Right renal pelvis (tissue), 4 donors: ENCODE results near the gene FASTK. TPM values are rescaled to one million over a fixed set of nuclear protein-coding genes. Genes with fewer than 3 reads are reported as not detected.

Experiments
- DNase-seq, 4 donors: peaks; one replicate each; pipeline ENCODE4 v3.0.0-alpha.2; 2013; ENCODE audit warnings: low read depth in 4 of 4, low spot score in 3 of 4, missing footprints in 1 of 4
- polyA plus RNA-seq, 4 donors: library from polyadenylated mRNA; unstranded; fragments of 120-200 nt; gene quantifications; one replicate each; pipeline ENCODE4 v1.2.1, GENCODE V29; 2013; ENCODE audit not compliant: insufficient read length in 4 of 4

Gene FASTK
- polyA plus RNA-seq, 4 donors = 49.5 to 77.1 (median 50.8) TPM

DNA sequence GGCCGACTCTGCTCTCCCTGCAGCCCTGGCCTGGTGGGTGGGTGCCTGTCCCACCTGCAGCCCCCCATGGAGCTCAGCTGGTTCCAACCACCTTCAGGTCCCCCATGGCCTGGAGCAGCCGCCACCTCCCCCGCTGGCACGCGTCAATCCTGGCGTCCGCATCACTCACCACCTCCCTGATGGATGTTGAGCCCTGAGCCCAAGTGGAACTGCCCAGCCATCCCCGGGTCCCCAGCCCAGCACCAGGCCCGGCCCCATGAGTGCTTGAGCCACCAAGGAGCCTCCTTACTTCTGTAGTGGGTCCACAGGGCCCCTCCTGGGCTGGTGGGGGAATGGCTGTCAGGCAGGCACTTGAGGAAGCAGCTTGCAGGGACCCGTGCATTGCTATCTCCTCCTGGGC, 20.3 kb upstream of the FASTK start:
- no peak for DNase-seq

DNA sequence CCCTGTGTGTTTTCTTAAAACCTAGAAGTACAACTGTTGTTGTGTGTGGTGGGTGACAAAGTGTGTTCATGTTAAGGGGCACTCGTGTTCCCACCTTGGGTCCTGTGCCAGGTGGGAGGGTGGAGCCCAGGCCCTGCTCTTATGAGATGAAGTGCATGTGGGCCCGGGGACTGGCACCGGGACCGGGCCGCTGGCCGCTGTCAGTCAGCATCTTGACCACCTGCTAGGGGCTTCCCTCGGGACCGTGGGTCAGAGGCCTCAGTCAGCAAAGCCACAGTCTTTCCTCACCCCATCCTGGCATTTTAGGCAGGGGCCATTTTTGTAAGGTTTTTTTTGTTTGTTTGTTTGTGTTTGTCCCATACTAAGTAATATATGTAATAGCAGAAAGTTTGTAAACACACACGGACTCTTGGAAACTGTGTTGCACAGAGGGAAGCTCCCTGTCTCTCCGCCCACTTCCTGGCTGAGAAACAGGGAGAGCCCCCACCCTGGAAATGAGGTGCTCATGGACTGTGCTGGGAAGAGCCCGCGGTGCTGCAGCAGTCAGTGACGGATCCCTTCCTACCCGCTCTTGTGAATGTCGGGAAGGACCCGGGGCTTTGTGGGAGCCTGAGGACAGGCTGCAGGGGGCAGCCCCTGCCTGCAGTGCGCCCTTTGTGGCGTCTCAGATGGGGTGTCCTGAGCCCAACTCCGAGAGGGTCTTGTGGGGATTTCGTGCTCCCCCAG, 19.0 kb upstream of the FASTK start:
- no peak for DNase-seq

DNA sequence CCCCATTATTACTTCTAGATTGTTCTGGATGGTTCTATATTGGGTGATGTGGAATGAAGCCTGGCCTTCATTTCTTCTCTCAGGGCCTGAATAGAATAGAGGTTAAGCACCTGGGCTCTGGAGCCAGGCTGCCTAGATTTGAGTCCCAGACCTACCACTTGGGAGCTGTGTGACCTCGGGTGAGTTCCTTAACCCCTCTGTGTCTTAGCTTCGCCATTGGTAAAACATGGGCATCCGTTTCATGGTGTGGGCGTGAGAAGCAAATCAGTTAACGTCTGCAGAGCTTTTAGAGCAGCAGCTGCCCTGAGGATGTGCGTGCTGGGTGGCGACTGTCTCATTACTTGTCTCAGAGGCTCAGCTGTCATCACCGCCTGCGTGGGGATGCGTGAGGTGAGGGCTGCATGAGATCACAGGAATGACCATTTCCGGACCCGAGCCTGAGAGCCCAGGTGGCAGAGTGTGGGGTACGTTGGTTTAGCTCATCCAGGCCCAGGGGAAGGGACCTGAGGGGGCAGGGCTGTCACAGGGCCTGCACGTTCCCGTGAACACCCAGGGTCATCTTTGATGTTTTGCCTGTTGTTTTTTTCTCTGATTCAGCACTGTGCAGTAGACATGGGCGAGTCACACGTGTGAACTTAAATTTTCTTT, 15.3 kb upstream of the FASTK start:
- DNase-seq = no peak

DNA sequence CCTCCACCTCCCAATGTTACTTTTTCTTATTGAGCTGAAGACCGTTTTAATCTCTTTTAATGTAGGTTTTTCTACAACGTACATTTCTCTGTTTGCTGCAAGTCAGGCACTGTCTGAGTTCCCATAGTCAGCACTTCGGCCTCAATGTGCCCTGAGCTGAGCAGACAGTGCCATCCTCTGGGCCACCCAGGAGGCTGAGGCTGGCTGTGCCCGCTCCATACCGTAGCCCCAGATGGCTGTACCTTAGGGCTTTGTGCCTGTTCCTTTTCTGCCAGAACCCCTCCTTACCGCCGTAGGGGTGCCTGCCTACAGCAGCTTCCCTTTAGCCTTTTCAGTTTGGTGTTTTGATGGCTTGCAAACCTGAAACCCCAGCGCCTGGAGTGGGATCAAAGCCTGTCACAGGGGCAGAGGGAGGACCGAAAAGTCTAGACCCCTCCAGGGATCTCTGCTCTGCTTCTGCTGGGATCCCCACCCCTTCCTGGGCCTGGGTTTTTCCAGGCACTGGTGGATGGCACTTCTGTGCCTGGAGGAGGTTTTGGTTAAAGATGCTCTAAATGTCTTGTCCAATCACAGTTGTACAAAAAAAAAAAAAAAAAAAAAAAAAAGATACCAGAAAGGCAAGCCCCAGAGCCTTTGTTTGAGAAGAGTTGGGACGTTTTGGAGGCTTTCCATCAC, 14.7 kb upstream of the FASTK start:
- no peak for DNase-seq

DNA sequence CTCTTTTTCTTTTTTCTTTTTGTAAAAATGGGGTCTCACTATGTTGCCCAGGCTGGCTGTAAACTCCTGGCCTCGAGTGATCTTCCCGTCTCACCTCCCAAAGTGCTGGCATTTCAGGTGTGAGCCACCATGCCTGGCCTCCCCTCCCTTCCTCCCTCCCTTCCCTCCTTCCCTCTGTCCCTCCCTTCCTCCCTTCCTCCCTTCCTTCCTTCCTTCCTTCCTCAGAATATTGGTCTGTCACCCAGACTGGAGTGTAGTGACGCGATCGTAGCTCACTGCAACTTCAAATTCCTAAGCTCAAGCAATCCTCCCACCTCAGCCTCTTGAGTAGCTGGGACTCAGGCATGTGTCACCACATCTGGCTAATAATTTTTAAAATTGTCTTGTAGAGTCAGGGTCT, 14.1 kb upstream of the FASTK start:
- no peak for DNase-seq

DNA sequence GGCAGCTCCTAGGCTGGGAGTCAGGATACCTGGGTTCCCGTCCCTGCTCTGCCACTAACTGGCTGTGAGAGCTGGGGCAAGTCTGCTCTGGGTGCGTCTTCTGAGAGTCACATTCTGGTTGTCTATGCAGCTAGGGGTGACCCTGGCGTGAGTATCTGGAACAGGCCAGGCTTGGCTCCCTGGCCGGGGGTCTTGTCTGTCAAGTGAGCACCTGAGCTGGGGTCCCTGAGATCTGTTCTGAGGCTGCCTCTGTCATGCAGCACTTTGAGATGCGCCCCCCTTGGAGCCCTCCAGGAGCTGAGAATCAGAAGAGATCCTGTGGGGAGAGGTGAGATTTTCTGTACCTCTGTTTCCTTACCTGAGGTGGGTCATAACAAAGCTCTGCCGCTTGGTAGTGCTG, 13.1 kb upstream of the FASTK start:
- no peak for DNase-seq

DNA sequence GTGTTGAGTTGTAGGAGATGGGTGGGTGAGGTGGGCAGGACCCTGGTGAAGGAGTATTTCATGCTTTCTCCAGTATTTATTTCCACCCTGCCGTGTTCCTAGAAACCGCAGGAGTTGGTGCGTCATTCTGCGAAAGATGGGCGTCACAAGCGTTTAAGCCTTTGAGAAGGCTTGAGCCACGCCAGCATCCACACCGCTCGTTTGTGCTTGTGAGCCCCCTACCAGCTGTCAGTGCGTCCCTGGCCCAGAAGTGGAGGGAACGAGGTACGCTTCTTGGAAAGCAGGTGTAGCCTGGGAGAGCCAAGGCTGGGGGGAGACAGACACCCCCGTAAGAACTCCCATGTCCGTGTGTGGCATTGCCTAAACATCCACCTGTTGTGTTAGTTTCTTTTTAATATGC, 11.4 kb upstream of the FASTK start:
- no peak for DNase-seq

DNA sequence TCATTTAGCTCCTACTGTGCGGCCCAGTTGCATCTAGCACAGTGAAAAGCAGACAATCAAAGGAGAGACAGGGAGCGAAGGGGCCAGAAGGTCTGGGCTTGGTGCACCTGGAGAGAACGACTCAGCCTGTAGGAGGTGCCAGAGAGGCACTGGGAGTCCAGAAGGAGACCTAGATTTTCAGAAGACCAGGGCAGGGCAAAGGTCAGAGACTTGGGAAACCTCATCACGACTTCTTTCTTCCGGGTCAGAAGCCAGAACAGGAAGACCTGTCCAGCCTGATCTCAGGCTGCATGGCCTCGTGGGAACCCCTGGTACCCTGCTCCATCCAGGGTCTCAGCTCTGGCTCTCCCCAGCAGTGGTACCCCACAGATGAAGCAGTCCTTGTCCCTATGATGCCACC, 10.8 kb upstream of the FASTK start:
- no peak for DNase-seq

DNA sequence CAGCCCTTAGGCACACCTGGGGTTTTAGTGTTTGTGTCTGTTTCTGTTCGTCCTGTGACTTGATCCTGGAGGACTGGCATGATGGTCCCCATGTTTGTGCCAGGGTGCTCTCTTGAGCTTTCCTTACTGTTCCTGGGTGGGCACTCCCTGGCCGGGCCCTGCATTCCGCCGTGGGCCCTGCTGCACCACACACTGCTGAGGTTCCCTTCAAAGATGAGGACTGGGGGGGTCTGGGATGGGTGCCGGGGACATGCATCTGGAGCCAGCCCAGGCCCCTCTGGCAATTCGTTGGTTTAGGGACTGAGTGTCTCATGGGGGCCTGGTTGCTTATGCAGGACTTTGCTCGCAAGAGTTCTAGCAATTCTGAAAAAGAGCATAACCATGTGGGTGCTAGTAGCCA, 10.4 kb upstream of the FASTK start:
- DNase-seq = no peak

DNA sequence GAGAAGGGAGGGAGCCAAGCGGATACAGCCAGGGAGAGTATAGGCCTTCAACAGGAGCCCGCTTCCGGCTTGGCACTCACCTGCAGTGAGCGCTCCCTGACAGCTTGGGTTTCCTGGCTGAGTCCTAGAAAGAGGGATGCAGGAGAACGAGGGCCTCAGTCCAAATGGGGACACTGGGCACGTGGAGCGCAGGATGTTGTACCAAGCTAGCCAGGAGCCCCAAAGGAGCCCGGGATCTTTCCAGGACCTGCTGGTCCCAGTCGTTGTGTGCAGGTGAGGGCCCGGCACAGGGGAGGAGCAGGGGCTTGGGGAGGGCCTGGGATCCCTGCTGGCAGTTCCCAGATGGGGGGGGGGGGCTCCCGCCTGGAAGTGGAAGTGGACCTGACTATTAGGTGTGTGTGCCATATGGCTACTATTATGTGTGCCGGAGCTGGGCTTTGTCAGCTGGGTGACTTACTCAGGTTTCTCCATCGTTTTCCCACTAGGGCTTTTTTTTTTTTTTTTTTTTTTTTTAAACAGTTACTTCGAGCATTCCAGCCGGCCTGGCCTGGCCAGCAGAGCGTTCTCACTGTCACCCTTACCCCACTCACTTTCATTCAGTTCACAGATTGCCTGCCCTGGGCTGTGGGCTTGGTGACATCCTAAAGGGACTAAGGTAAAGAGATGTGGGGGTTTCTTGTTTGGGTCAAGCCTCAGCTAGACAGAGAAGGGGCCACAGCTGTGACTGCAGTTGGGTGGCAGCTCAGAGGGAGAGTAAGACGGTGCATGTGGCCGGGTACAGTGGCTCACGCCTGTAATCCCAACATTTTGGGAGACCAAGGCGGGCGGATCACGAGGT, 9.5 kb upstream of the FASTK start:
- no peak for DNase-seq

DNA sequence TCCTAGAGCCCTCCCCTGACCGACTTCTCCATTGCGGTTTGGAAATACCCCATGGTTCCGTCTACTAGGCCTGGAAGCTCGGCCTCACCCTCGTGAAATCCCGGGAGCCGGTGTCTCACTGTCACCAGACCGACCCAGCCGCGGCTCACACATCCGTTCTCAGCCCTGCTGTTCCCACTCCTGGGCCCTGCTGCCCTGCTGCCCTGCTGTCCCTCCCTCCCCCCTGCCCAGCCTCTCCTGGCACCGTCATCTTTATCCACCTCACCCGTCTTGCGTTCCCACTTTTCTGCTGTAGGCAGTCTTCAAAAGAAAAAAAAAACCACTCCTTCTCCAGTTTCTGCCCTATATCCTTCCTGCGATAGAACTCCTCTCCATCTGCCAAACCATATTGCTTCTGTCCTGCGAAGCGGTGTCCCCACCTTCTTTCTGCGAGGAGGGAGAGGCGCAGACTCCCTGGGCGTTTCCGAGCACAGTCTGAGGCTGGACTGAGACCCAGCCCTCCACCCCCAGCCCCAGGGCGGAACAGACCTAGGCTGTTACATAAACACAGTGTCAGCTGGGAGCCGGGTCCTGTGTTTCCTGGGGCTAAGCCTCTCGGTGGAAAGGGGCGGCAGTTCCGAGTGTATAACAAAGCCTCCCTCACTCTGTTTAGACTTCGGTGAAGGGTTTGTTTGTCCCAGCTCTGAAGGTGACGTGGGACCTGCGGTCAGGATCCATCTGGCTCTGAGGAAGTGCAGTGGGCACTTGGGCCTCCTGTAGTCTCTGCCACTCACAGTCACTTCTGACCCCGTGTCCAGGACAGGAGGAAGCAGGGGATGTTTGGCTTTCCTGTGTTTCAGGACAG, 8.5 kb upstream of the FASTK start:
- no peak for DNase-seq

DNA sequence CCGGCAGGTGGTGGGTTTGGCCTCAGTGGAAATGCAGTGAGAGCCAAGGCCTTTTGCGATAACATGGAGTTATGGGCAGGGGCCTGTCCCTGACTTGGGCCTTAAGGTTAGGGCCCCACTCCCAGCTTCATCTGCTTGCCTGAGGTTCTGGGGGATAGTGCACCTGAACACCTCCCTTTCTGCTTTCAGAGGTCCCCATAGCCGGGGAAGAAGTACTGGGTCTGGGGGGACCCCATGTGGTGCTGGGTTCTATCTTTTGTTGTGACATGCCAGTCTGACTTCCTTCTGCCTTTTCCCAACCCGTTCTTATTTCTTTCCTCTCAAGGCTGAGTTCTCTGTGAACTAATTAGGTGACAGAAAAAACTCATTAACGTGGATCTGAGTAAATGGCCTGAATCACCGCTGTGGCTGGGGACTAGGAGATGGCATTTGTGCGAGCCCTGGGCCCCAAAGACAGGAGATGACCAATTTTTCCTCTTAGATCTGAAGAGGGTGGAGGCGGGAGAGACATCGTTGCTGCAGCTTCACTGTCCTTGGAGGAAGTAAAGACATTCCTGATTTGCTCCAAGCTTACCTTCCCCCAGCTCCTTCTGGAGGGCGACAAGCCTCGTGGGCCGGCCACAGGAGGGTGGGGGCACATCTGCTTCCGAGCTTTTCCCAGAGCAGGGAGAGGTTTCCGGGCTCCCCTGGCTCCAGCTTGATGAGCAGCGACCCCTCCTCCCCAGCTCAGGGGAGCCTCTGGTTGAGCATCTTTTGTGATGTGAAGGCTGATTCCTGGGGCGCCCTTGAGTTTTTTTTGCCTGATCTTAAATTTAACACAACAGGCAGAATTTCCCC, 7.6 kb upstream of the FASTK start:
- no peak for DNase-seq

DNA sequence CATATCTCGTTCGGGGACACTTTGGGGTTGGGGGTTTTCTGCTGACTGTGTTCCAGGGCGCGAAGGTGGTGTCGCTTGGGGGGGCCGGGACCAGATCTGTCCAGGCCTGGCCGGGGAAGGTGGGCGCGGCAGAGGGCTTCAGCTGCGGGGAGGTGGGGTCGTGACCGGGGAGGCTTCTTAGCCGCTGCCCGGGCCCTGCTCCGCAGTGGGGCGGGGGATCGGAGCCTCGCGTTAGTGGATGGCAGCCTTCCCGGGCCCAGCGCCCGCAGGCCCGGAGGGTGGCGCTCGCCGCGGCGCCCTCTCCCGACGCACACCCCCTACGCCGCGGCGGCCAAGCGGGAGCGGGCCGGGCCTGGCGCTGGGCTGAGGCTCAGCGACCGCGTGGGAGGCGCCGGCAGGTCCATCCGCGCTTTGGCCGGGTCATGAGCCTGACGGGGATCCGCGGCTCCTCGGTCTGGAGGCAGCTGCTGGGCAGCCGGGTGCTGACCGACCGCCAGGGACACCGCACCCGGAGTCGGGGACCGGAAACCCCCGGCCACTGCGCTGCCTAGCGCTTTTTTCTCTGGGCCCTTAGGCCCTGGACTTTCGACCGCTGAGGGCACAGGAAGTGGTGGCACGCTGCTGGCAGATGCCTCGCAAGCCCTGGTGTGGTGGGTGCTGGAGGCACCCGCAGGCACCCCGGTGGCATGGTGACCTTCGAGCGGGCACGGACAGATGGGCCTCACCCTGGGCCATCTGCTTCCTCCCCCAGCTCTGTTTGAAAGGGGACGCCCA, 6.8 kb upstream of the FASTK start:
- DNase-seq = no peak

DNA sequence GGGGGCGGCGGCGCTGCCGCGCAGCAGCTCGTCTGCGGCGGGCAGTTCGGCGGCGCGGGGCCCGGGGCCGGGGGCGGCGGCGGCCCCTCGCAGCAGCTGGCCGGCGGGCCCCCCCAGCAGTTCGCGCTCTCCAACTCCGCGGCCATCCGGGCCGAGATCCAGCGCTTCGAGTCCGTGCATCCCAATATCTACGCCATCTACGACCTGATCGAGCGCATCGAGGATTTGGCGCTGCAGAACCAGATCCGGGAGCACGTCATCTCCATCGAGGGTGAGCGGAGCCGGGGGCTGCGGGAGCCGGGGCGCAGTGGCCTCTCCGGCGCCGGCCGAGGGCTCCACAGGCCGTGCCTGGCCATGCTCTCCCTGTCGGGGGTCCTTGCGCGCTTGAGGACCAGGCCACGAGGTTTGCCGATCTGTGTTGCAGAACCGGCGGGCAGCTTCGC, 6.2 kb upstream of the FASTK start:
- DNase-seq = no peak

DNA sequence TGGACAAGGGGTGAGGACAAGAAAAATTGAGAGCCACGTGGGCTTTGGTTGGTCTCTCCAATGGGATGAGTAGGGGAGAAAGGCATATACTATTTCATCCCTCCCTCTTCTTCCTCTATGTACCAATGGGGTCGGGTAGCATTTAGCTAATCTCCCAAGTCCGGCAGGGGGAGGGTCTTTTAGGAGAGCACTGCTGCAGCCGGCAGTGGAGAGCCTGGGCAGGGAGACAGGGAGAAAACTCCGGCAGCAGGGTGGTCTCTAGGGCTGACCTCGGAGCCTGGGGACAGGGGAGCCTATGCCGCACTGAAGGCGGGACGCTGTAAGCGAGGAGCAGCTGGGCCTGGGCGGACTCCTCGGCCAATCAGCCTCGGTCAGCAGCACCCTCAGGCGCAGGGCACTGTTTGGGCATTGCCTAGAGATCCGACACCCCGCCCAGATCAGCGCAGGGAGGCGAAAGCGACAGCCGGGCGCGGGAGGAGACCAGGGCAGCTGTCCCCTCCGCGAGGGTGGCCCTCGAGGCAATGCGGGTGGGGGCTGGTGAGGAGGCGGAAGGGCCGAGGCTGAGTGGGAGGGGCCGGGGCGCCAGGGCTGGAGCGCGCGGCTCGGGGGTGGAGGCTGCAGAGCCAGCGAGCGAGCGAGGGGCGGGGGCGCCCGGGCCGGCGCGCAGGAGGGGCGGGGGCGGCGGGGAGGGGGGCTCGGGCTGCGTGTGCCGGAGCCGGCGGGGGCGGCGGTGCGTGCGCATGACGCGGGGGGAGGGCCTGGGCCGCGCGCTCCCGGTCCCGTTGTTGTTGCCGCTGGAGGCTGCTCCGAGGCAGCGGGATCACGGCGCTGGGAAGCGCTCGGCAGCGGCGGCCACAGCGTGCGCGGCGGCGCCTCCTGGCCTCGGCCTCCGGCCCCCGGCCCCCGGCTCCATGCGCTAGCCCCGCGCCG, 5.3 kb upstream of the FASTK start, which contains the start of gene AGAP3:
AGAP3 (plus strand) TSS at position 785 of the 930 bp plus-strand sequence. CDS start 267 bp downstream, outside the sequence.
- DNase-seq = peak in 1 of 4 donors; percentile 74

DNA sequence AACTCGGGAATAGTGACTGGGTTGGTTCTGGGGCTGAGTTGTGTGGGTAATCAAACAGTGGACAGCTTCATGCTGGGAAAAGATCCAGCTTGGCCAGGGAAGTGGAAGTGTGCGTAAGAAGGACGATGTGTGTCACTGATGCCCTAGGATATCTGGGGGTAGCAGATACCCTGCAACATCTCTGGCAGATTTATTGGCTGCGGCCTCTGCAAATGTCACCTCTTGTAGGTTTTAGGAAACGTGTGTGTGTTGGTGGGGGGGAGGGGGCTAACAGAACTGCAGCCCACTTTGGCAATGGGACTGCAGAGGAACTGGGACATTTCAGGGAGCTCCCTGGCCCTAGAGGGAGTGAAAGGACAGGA, 4.7 kb upstream of the FASTK start:
- no peak for DNase-seq

DNA sequence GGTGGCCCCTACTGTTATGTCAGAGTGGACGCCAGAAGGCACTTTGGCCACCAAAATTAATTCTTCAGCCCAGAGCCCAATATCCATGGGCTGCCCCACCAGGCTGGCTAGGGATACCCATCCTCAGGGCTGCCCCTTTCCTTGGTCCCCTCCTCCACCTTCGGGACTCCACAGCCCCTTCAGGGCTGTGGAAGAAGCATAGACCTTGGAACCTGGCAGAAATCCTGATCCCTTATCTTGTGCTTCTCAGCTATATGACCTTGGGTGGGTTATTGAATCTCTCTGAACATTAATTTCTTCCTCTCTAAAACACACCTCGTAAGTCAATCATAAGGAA, 3.2 kb upstream of the FASTK start:
- no peak for DNase-seq
